ENCODE data around the gene KRTAP5-3.
A peak's percentile ranks its signal among the peaks of the same experiment; 100 is the strongest.
"Not testable (repeated sequence)": the region's sequence is repeated elsewhere in the genome, so short reads cannot be mapped to it uniquely, and the experiment has no call there.

Gene KRTAP5-3, protein sequence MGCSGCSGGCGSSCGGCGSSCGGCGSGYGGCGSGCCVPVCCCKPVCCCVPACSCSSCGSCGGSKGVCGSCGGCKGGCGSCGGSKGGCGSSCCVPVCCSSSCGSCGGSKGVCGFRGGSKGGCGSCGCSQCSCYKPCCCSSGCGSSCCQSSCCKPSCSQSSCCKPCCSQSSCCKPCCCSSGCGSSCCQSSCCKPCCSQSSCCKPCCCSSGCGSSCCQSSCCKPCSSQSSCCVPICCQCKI

DNA sequence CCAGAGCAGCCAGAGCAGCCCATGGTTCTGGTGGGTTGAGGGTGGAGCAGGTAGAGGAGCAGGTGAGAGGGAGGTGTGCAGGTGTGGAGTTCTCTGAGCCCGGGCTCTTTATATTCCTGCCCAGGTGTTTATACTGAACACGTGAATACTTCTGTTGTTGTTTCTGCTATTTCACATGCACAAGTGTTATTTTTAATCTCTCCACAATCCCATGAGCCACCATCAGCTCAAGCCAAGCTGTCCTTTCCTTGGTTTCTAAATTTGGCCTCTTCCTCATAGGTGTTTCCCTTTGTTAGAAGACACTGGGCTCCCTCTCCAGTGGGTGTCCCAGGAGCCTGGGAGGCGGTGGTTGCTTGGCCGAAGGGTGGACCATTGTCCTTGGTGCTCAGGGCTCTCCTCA, at the start of gene KRTAP5-3:
Gene KRTAP5-3, minus strand, starts transcription at position 101 of the 400 bp plus-strand sequence. Its CDS starts 78 bp downstream, at position 23.
- no peak for DNase-seq

DNA sequence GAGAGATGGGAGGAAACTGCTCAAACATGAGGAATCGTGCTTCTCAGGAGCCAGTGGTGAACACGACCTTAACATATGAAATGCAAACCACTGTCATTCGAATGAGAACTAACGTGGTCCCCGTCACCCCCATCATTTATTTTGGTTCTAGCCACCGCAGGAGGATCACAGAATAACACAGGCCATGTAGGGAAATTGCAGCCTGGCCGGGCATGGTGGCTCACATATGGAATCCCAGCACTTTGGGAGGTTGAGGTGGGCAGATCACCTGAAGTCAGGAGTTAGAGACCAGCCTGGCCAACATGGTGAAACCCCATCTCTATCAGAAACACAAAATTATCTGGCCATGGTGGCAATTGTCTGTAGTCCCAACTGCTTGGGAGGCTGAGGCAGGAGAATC, 48.4 kb upstream of the KRTAP5-3 start:
- DNase-seq = no peak

DNA sequence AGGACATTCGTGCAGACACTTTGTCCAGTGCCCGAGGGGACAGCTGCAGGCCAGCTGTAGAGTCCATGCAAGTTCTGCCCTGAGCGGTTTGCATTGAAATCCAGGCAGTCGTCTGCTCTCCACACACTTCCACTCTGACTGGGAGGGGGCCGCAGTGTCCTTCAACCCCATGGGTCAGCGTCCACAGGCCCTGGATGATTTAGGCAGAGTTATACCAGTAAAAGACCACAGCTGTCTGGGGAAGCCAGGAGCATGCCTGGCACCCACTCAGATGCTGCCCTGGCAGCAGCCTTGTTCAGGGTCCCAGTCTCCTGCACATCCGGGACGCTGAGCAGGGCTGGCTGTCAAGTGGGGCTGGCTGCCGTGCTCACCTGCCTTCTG, 47.8 kb upstream of the KRTAP5-3 start:
- no peak for DNase-seq

DNA sequence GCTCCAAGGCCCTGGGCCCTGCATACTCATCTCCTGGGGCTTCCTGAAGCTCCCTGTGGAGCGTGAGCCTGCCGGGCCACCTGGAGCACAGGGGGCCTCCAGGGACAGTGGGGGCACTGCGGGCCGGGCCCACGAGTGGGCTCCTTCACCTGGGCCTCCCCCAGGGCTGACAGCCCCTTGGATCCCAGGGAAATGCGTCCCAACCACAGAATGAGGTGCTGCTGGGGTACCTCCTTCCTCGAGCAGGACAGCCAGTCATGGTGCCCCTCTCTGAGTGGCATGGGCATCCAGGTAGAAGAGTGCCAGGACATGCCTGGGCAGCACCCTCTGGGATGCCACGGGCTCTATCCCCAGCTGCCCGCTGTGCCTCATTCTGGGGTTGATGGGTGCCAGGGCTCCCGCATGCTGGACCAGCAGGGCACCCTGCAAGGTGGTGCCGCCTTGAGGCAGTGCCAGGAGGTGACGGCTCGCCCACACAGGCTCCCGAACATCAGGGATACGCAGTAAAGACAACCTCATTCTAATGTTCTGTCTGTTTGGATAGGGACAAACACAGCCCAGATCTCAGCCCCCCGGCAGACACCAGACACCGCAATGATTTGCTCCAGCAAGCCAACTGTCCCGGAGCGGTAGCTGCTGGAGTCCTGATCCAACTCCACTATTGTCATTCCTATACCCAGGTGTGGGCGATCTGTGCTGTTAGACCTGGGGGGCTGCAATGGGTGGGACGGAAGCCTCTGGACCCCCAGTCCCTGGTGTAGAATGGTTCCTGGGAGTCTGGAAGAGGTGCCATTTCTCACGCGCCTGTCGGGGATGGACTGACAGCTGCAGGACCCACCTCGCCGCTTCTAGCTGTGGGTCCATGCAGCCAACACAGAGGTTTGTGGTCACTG, 47.2 kb upstream of the KRTAP5-3 start:
- no peak for DNase-seq

DNA sequence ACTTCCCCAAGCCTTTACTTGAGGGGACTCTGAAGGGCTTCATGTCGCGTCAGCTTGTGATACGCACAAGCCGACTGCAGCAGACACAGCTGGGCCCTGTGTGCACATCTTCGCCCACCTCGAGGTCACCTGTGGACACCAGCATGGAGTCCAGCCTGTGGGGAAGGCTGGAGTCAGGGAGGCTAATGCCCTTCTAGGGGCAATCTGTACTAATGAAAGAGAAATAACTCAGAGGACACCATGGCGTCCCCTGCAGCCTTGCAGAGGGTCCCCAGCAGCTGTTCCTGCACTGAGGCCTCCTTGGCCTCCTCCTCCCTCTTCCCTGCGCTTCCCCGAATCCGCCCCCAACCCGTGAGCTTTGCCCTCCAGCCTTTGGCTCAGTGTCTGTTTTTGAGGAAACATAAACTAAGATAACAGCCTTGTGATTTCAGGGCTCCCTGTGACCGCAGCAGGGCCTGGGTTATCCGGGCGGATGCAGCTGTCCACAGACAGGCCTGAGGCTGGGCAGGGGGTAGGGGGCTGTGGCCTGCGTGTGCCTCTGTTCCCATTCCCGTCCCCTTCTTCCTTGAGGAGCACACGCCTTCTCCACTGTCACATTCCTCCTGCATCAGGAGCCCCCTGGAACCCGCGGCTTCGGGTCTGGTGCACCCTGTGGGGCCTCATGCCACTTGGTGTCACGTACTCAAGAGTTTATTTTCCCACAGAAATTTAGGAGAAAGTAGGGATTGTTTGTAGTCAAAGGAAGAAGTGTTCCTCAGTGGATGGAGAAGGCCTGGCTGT, 46.3 kb upstream of the KRTAP5-3 start:
- no peak for DNase-seq

DNA sequence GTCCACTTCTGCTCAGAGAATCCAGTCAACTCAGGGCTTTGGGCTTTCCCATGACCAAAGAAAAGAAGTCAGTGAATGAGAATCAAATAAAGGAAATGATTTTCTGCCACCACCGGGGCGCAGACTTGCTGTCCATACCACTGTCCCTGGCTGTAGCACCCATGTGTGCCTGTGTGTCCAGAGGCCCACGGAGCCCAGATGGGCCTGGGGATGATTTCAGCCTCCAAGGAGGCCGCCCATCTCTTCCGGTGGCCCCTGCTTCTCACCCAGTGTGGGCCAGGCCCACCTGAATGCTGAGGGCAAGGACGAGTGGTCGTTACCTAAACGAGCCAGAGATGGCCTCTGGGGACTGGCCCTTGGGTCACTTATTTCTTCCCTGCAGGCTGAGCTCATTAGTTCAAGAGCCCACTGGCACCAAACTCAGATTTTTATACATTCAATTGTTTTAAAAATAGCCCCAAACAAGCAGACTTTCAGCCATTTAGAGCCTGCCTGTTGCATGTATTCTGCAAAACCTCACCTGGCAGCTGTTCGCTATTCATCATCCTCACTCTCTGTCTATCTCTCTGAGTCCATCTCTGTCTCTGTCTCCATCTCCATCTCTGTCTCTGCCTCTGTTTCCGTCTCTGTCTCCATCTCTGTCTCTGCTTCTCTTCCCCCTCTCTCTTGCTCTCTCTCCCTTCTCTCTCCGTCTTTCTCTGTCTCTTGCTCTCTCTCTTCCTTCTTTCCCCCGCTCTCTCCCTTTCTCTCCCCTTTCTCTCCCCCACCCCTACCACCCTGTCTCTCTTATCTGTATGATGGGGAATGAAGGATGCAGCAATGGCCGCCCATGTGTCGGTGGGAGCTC, 45.5 kb upstream of the KRTAP5-3 start:
- DNase-seq = no peak

DNA sequence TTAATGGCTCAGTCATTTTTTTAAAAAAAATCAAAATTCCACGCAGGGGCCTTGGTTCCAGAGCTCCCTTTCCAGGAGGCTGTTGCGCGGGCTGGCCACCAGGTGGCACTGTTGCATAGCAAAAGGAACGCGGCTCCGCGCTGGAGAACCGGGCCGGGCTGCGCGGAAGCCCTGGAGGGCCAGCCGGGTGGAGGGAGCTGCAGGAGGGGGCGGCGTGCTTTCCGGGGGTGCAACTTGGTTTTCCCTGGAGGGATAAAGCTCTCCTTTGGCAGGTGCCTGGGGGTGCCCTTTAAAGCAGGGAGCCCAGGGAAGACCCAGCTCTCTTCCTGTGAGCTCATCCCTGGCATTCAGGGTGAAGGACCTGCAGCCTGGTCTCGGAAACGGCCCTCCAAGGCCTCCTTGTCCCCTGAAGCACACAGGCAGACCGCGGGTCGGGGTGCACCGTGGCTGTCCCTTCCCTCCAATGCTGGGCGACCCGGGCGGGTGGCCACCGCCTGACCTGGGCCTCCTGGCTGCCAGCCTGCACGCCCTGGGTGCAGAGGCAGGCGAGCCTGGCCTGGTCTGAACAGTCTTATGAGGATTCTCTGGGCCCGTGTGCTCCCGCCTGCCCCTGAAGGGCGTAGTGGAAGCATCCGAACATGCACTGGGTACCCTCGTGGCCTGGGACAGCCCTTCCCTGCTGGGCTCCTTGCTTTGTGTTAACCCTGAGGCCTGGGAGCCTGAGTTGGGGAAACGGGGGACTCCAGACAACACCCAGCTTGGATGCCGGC, 44.7 kb upstream of the KRTAP5-3 start:
- DNase-seq = peak; percentile 71 to 77

DNA sequence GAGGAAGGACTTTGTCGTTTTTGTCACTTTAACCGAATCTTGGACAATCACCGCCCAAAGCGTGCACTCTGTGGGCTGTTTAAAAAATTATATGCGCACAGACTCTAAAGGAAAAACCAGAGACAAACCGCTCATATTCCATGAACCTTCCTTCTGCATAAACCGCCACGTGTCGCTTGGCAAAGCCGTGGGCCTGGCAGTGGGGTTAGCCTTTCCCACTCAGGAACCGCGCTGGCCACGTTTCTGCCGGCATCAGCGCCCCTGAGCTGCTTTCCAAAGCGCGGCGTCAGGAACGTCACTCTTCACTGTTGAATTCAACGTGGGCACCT, 44.1 kb upstream of the KRTAP5-3 start:
- no peak for DNase-seq

DNA sequence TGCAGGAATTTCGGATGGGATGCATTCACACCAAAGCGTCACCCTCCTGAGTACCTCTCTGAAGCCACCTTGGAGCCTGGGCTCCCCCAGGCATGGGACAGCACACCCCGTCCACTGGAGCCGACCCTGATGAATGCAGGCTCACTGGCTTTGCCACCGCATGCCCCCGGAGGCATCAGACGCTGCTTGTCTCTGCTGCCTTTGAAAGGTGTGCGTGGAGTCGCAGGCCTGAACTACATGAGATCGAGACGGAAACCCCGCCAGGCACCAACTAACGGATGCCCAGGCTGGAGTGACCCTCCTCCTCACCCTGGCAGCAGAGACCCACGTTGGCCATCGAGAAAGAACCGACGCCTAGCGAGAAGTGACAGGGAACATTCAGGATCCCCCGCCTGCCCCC, 43.8 kb upstream of the KRTAP5-3 start:
- DNase-seq = no peak

DNA sequence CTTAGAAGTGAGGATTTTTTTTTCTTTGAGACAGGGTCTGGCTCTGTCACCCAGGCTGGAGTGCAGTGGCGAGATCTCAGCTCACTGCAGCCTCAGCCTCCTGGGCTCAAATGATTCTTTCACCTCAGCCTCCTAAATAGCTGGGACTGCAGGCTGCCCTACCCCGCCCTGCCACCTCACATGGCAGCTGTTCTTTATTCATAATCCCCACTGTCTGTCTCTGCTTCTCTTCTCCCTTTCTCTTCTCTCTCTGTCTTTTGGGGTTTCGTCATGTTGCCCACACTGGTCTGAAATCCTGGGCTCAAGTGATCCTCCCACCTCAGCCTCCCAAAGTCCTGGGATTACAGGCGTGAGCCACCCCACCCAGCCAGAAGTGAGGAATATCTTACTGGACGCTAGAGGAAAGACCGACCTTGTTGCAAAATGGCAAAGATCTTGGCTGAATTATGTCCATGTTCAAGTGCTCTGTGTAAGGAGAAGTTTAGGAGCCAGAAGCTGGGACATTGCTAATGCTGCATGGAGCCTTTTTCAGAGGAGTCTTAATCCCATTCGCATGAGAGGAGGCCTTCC, 43.2 kb upstream of the KRTAP5-3 start:
- DNase-seq = no peak

DNA sequence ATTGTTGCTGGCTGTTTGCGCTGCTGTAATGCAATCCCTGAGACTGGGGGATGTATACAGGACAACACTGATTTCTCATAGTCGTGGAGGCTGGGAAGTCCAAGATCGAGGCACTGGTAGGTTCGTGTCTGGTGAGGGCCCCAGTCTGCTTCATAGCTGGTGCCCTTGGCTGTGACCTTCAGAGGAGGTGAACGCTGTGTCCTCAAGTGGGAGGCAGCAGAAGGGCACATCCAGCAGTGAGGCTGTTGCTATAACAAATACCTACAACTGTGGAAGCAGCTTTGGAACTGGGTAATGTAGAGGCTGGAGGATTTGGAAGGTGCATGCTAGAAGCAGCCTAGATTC, 42.6 kb upstream of the KRTAP5-3 start:
- DNase-seq = no peak

DNA sequence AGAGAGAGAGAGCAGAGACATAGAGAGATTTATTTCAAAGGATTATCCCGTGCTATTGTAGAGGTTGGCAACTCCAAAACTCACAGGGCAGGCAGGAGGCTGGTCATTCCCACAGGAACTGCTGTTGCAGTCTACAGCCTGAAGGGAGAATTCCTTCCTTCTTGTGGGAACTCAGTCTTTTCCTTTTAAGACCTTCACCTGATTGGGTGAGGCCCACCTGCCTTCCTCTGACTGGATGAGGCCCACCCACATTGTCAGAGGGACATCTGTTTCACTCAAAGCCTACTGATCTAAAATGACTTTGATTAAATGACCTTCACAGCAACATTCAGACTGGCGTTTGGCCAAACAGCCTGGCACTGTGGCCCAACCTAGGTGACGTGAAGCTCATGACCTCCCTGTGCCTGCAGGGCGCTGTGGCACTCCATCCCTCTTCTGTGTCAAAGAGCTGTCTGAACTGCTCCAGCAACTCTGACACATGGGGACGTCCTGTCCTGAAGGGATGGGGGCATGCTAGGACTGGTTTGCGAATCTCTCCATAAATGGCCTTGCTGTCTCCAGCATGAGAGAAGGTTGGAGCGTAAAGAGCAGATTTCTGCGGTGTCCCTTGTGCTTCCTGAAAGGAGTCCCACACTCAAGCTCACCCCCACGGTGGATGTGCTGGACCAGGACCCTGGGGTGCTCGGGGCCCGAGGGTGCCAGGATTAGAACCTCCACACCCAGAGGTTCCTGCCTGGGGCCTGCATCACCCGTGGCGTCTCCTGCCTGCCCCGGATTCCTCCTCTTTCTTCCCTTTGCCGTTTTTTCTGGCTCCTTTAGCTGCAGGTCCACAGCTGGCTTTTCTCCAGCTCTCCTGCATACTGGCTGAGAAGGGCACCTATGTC, 42.0 kb upstream of the KRTAP5-3 start:
- DNase-seq = no peak

DNA sequence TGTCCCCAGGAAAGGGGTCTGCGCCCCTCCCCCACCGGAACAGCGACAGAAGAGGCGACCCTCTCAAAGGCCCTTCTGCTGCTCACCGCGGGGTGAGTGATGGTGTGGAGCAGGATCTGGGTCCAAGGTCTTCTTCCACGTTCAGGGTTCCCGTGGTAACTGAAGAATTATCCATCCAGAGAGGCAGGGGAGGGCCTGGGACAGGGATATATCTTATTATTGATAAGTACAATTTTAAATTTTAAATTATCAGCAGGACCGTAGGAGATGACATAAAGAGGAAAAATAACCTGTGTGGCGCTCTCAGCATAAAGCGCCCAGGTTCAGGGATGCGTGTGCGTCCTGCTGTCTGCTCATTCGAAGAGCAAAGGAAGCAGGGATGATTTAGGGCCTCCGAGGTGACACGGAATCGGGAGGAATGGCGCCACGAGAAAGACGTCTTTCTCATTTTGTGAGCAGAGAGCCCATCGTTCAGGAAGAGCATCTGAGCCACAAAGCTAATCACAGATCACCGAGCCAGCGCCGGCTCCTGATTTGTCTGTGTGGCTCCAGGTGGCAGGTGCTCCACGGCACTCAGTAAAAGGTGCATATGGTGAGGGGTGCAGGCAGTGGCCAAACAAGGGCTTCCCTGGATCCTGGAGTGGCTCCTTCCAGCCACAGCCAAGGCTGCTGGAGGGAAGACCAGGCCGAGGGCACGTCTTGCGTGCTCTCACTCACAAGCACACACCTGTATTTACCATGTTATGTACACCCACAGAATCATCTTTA, 40.6 kb upstream of the KRTAP5-3 start:
- no peak for DNase-seq

DNA sequence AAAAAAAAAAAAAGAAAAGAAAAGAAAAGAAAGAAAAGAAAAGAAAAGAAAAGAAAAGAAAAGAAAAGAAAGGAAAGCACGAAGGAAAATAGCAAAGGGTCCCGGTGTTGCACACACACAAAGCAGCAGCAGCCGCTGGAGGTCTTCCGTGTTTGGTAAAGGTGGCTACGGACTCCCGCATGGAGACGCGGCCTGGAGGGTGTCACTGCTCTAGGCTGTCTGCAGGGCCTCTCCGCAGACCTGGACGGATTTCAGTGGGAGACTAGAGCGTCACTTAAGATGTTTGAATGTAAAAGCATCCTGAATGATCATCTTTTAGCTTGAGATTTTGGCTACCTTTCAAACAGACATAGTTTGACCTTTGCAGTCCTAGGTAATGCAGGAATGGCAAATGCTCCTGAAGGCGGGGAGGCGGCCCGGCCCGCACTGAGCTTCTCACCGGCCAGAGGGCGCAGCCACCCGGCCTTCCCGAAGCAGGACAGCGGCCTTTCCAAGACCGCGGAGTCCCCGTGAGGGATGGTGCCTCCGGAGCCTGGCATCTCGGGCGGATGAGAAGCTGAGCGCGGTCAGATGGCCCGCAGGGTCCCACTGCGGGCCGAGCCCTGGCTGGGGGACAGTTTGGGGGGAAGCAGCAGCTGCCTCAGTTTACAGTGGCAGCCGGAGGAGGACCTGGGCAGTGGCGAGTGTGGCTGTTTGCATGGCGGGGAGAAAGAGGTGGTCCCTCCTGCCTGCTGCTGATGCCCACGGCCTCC, 39.8 kb upstream of the KRTAP5-3 start:
- DNase-seq = no peak

DNA sequence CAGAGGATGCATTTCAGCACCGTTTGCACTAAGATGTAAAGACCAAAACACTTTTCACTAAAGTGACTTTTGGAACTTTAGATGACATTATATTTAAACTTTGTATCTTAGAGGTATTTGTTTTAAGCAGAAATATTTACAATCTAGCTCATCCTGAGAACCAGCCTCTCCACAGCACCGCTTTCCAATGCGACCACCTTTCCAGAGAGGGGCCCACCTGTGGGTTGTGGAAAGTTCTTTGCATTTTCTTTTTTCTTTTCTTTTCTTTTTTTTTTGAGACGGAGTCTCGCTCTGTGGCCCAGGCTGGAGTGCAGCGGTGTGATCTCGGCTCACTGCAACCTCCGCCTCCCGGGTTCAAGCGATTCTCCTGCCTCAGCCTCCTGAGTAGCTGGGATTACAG, 38.3 kb upstream of the KRTAP5-3 start:
- DNase-seq = not testable (repeated sequence)

DNA sequence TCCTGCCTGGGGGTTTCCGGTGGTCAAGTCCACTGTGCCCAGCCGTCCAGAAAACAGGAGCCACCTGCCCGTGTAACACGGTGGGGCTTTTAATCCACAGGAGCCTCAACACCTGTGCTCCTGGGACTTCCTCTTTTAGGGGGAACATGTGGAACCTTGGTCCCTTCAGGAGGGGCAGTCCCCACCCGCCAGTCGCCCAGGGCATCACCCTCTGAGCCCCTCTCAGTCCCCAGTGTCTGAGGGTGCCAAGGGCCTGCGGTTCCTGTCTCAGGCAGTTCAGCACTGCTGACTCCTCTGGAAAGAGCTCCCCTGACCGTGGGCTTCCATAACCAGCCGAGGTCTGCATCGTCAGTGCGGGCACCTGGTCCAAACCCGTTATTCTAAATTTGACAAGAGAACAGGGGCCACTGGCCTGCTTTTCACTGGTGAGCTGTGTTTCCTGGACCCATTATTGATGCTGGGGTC, 37.1 kb upstream of the KRTAP5-3 start:
- DNase-seq = no peak

DNA sequence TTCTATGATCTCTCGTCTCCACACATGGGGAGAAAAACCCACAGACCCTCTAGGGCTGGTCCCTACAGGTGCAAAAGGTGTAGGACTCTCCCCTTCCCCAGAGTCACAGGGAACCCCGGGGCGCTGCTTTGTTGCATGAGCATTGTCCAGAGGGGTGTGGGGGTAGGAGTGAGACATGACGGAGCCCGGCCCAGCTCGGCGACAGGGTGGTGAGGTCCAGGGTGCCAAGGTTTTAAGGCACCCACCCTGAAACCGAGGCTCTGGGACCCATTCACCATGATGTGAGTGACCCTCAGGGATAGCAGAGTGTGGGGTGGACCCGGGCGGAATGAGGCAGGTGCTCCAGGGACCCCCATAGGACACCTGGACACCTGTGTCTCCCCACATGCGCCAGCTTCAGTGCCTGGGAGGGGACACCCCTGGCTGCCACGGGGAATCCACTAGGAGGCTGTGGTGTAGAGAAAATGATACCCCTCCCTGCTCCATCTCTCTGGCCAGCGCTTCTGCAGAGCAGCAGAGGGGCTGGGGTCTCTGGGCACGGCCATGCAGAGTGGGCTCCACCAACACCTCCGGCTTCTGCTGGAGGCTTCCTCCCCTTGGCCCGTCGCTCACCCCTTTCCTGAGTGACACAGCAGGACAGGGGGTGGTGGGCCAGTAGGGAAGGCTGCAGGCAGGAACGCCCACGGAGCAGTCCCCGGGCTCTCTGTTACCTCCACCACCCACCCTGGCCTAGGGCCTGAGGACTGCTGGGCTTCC, 36.5 kb upstream of the KRTAP5-3 start:
- no peak for DNase-seq

DNA sequence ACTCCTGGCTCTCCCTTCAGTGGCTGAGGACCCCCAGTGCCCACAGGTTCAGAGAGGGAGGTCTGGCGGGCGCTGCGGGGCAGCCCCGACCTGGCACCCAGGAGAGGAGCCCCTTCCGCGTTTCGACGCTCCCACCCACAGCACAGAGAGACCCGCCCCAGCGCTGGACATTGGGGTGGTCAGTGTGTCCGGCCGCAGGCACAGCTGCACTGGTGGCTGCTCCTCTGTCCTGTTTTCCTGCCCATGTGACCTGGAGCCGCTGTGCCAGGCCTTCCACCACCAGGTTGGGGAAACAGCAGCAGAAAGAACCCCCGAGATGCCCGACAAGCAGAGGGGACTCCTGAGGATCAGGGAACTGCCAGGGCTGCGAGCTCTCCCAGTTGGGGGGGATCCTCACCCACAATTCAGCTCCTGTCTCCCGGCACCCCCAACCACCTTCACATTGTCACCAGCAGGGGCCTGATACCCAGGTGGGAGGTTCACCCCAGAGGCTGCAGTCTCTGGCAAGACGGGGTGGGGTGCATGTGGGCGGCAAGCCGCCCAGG, 35.0 kb upstream of the KRTAP5-3 start:
- DNase-seq = no peak
